Activated CD8-positive, alpha-beta memory T cell treated with anti-CD3 and anti-CD28 coated beads, Interleukin-2, amount 50 U/mL, for 4 hours (primary cell): Measurements from ENCODE around the gene HBA1.
"Not testable (repeated sequence)": the region's sequence is repeated elsewhere in the genome, so short reads cannot be mapped to it uniquely, and the experiment has no call there.

Experiments used
- DNase-seq: peaks from one replicate; pipeline ENCODE4 v3.0.0-alpha.2; 2020

The HBA1 gene

GRCh38 chr16:211631-212180 is 35.2 kb downstream of the HBA1 start:
- DNase-seq = not testable (repeated sequence)

- DNase-seq = no peak
These were observed 36.5 kb downstream of the HBA1 start for GRCh38 chr16:212999-213398.

- DNase-seq = no peak
These were observed 43.5 kb downstream of the HBA1 start for GRCh38 chr16:220021-220420.
